WTC11 (cell line): ENCODE data around the gene MTM1. TPM values are rescaled to one million over a fixed set of nuclear protein-coding genes. Genes with fewer than 3 reads are reported as not detected.
A peak's percentile ranks its signal among the peaks of the same experiment; 100 is the strongest.

ENCODE experiments used
- ATAC-seq: fragments of 200-7000 bp; cut with Tn5 transposase; 2 replicates; pipeline ENCODE4 v1.10.0; 2021; ENCODE audit warnings: mild to moderate bottlenecking, moderate library complexity
- CTCF ChIA-PET: fragments of 300-600 bp; sonication (Branson Sonifier 250); formaldehyde crosslinking; loops from one replicate; lab custom pipeline; 2021; ENCODE audit warnings: antibody characterized with exemption; lab: Charles Lee
- POLR2A ChIA-PET: fragments of 350-600 bp; sonication (Branson Sonifier 250); formaldehyde crosslinking; loops from one replicate; lab custom pipeline; 2021; ENCODE audit warnings: antibody characterized with exemption; lab: Charles Lee
- DNase-seq: peaks from one replicate; pipeline ENCODE4 v3.0.0; 2021; ENCODE audit warnings: low spot score
- H3K27ac Mint-ChIP-seq: 2 replicates; pipeline ENCODE4 v1.8.0; 2021; ENCODE audit warnings: mixed read lengths
- H3K27me3 Mint-ChIP-seq: 2 replicates; pipeline ENCODE4 v1.8.0; 2021; ENCODE audit warnings: low read depth, mild to moderate bottlenecking, moderate library complexity, mixed read lengths
- H3K36me3 Mint-ChIP-seq: 2 replicates; pipeline ENCODE4 v1.8.0; 2021; ENCODE audit warnings: mixed read lengths
- H3K4me1 Mint-ChIP-seq: 2 replicates; pipeline ENCODE4 v1.8.0; 2022; ENCODE audit warnings: mixed read lengths
- H3K4me3 Mint-ChIP-seq: 2 replicates; pipeline ENCODE4 v1.8.0; 2021; ENCODE audit warnings: mild to moderate bottlenecking, moderate library complexity, mixed read lengths
- H3K9me3 Mint-ChIP-seq: 2 replicates; pipeline ENCODE4 v1.8.0; 2021; ENCODE audit warnings: mixed read lengths
- AR ChIP-seq: fragments of 250-450 bp; sonication (Bioruptor Pico); IDR thresholded peaks from 2 replicates; pipeline ENCODE4 v1.9.0; 2021; ENCODE audit warnings: mild to moderate bottlenecking
- ATF2 ChIP-seq: sonication (generic); formaldehyde crosslinking; IDR thresholded peaks from 2 replicates; pipeline ENCODE4 v1.8.1; 2022; ENCODE audit warnings: low read depth, missing genetic modification reagents, borderline replicate concordance
- CBFB ChIP-seq: sonication (generic); formaldehyde crosslinking; IDR thresholded peaks from 2 replicates; pipeline ENCODE4 v1.8.1; 2022; ENCODE audit warnings: mild to moderate bottlenecking, low read depth, missing genetic modification reagents
- CDX4 ChIP-seq: fragments of 250-450 bp; sonication (Bioruptor Pico); IDR thresholded peaks from 2 replicates; pipeline ENCODE4 v1.9.0; 2021; ENCODE audit warnings: moderate library complexity, mild to moderate bottlenecking, inconsistent platforms, borderline replicate concordance
- CREB1 ChIP-seq: sonication (generic); formaldehyde crosslinking; IDR thresholded peaks from 2 replicates; pipeline ENCODE4 v1.8.0; 2023; ENCODE audit warnings: mild to moderate bottlenecking, missing genetic modification reagents
- E2F4 ChIP-seq: sonication (generic); formaldehyde crosslinking; IDR thresholded peaks from 2 replicates; pipeline ENCODE4 v1.8.1; 2022; ENCODE audit warnings: low read depth, mild to moderate bottlenecking, moderate library complexity, missing genetic modification reagents, borderline replicate concordance
- HMGA2 ChIP-seq: fragments of 250-450 bp; sonication (Bioruptor Pico); IDR thresholded peaks from 2 replicates; pipeline ENCODE4 v1.4.0; 2021; ENCODE audit warnings: mild to moderate bottlenecking, moderate library complexity
- JAZF1 ChIP-seq: fragments of 250-450 bp; sonication (Bioruptor Pico); IDR thresholded peaks from 2 replicates; pipeline ENCODE4 v1.9.0; 2021; ENCODE audit warnings: moderate library complexity, mild to moderate bottlenecking, inconsistent platforms
- JUN ChIP-seq: sonication (generic); formaldehyde crosslinking; IDR thresholded peaks from 2 replicates; pipeline ENCODE4 v1.8.0; 2023; ENCODE audit warnings: mild to moderate bottlenecking, missing genetic modification reagents
- NFATC4 ChIP-seq: fragments of 250-450 bp; sonication (Bioruptor Pico); IDR thresholded peaks from 2 replicates; pipeline ENCODE4 v1.9.0; 2021; ENCODE audit warnings: mild to moderate bottlenecking
- NFE2L1 ChIP-seq: sonication (generic); formaldehyde crosslinking; IDR thresholded peaks from 2 replicates; pipeline ENCODE4 v1.8.1; 2023; ENCODE audit warnings: missing genetic modification reagents
- OVOL2 ChIP-seq: fragments of 250-450 bp; sonication (Bioruptor Pico); IDR thresholded peaks from 2 replicates; pipeline ENCODE4 v1.9.0; 2021; ENCODE audit warnings: mild to moderate bottlenecking, borderline replicate concordance
- RORB ChIP-seq: fragments of 250-450 bp; sonication (Bioruptor Pico); IDR thresholded peaks from 2 replicates; pipeline ENCODE4 v1.9.0; 2021; ENCODE audit warnings: mild to moderate bottlenecking
- TEAD4 ChIP-seq: sonication (generic); formaldehyde crosslinking; IDR thresholded peaks from 2 replicates; pipeline ENCODE4 v1.8.0; 2022; ENCODE audit warnings: mild to moderate bottlenecking, missing genetic modification reagents
- TP53 ChIP-seq: sonication (generic); formaldehyde crosslinking; IDR thresholded peaks from 2 replicates; pipeline ENCODE4 v1.8.1; 2023; ENCODE audit warnings: mild to moderate bottlenecking, missing genetic modification reagents
- ZBTB21 ChIP-seq: sonication (generic); formaldehyde crosslinking; IDR thresholded peaks from 2 replicates; pipeline ENCODE4 v1.8.1; 2023; ENCODE audit warnings: mild to moderate bottlenecking, missing genetic modification reagents, borderline replicate concordance
- ZNF138 ChIP-seq: sonication (generic); formaldehyde crosslinking; conservative IDR thresholded peaks from 2 replicates; pipeline ENCODE4 v1.8.1; 2022; ENCODE audit warnings: mild to moderate bottlenecking, moderate library complexity, missing genetic modification reagents
- ZNF219 ChIP-seq: sonication (generic); formaldehyde crosslinking; IDR thresholded peaks from 2 replicates; pipeline ENCODE4 v1.8.0; 2023; ENCODE audit warnings: missing genetic modification reagents, mild to moderate bottlenecking, borderline replicate concordance
- total RNA-seq: library from RNA; stranded (reverse); gene quantifications from 3 replicates; pipeline ENCODE4 v1.2.3, GENCODE V29; 2021
- TF ChIP-seq, protein P1 (sequence below): sonication (generic); formaldehyde crosslinking; IDR thresholded peaks from 2 replicates; pipeline ENCODE4 v1.8.1; 2023; ENCODE audit warnings: mild to moderate bottlenecking, missing genetic modification reagents, moderate library complexity
- TF ChIP-seq, protein P2 (sequence below): sonication (generic); formaldehyde crosslinking; IDR thresholded peaks from 2 replicates; pipeline ENCODE4 v1.8.1; 2023; ENCODE audit warnings: mild to moderate bottlenecking, missing genetic modification reagents

The MTM1 gene
- total RNA-seq, 1 experiment from 2014 or later: 10.4 TPM

GRCh38 chrX:150573702-150574101 lies 5.3 kb downstream of the MTM1 start (continued):
- TF ChIP-seq AR (no peak), ATF2 (CRISPR knock-in tag) (no peak), JUN (CRISPR knock-in tag) (no peak)
- TF ChIP-seq, protein P1, sequence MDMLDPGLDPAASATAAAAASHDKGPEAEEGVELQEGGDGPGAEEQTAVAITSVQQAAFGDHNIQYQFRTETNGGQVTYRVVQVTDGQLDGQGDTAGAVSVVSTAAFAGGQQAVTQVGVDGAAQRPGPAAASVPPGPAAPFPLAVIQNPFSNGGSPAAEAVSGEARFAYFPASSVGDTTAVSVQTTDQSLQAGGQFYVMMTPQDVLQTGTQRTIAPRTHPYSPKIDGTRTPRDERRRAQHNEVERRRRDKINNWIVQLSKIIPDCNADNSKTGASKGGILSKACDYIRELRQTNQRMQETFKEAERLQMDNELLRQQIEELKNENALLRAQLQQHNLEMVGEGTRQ (CRISPR knock-in tag): no peak

DNA sequence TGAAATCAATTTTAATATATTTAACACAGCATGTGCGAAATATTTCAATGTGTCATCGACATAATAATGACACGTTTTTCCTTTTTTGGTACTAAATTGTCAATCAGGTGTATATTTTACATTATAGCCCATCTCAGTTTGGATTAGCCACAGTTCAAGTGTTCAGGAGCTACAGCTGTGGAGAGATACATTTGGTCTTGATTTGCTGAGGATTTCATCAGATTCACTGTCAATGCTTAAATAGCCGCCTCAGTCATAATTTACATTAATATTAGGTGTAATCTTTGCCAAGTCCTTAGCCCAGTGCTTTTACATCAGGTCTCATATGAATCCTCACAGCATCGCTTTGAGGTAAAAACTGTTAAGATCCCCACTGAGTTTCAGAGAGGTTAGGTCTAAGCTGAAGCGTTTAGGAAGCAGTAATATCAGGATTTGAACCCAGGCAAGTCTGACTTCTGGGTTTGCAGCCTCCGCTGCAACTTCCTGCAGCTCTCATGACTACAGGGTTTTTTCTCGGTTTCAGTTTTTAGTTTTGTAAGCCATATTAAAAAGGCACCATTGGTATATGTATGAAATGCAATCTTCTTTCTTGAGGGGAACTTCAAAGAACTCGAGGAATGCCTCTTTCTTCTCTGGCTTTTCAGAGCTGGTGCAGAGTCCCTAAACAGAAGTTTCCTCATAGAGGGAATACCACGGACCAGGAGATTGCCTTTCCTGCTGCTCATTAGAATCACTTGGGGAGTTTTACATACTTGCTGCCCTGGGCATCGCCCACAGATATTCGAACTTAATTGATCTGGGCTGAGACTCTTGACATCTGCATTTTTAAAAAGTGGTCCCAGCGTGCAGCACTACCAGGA lies 6.4 kb downstream of the MTM1 start:
- CTCF ChIA-PET: interaction anchor here (1.3 to 1.8 kb wide), 2 partner anchors 109 to 125 kb away, joined by 3 to 5 read pairs; no protein-coding TSS in a partner anchor
- Mint-ChIP-seq H3K27ac (peak overlapping the region; percentile 84), H3K36me3 (peaks cover 10% of the 10 kb centered on the region), H3K27me3 (0 out of 2 replicates have a peak, but pooled peaks cover 2% of the 10 kb centered on the region), H3K9me3 (peaks cover 10% of the 10 kb centered on the region; the same call in 1 of the 2 replicates), H3K4me1 (peaks cover 72% of the 10 kb centered on the region), H3K4me3 (peak overlapping the region; percentile 37)
- POLR2A ChIA-PET: interaction anchor here (0.7 kb wide), 1 partner anchor 18 kb away, joined by 3 read pairs; no protein-coding TSS in a partner anchor
- no peak for DNase-seq
- no peak for TF ChIP-seq CREB1 (CRISPR knock-in tag)
- TF ChIP-seq ZBTB21 (CRISPR knock-in tag): no peak
- no peak for TF ChIP-seq CDX4 (CRISPR knock-in tag)
- TF ChIP-seq, protein P2, sequence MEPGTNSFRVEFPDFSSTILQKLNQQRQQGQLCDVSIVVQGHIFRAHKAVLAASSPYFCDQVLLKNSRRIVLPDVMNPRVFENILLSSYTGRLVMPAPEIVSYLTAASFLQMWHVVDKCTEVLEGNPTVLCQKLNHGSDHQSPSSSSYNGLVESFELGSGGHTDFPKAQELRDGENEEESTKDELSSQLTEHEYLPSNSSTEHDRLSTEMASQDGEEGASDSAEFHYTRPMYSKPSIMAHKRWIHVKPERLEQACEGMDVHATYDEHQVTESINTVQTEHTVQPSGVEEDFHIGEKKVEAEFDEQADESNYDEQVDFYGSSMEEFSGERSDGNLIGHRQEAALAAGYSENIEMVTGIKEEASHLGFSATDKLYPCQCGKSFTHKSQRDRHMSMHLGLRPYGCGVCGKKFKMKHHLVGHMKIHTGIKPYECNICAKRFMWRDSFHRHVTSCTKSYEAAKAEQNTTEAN (CRISPR knock-in tag): no peak
- no peak for TF ChIP-seq OVOL2
- TF ChIP-seq TP53: no peak
- no peak for TF ChIP-seq NFE2L1 (CRISPR knock-in tag)
- TF ChIP-seq ZNF219 (CRISPR knock-in tag): no peak
- no peak for TF ChIP-seq RORB
- no peak for TF ChIP-seq JAZF1 (CRISPR knock-in tag)
- no peak for TF ChIP-seq CBFB
- TF ChIP-seq HMGA2: no peak
- TF ChIP-seq ZNF138 (CRISPR knock-in tag): no peak
- TF ChIP-seq NFATC4 (CRISPR knock-in tag): no peak
- TF ChIP-seq TEAD4 (CRISPR knock-in tag): no peak
- TF ChIP-seq ATF2 (CRISPR knock-in tag): no peak
- no peak for TF ChIP-seq E2F4 (CRISPR knock-in tag)
- peak; percentile 46 for ATAC-seq
